NCI-H128 (cell line): ENCODE measurements around the gene STAT6.

Experiments used
- DNase-seq: peaks from one replicate; lab custom pipeline; 2025; ENCODE audit not compliant: unreplicated experiment; lab: John Stamatoyannopoulos, UW

The STAT6 gene

DNA sequence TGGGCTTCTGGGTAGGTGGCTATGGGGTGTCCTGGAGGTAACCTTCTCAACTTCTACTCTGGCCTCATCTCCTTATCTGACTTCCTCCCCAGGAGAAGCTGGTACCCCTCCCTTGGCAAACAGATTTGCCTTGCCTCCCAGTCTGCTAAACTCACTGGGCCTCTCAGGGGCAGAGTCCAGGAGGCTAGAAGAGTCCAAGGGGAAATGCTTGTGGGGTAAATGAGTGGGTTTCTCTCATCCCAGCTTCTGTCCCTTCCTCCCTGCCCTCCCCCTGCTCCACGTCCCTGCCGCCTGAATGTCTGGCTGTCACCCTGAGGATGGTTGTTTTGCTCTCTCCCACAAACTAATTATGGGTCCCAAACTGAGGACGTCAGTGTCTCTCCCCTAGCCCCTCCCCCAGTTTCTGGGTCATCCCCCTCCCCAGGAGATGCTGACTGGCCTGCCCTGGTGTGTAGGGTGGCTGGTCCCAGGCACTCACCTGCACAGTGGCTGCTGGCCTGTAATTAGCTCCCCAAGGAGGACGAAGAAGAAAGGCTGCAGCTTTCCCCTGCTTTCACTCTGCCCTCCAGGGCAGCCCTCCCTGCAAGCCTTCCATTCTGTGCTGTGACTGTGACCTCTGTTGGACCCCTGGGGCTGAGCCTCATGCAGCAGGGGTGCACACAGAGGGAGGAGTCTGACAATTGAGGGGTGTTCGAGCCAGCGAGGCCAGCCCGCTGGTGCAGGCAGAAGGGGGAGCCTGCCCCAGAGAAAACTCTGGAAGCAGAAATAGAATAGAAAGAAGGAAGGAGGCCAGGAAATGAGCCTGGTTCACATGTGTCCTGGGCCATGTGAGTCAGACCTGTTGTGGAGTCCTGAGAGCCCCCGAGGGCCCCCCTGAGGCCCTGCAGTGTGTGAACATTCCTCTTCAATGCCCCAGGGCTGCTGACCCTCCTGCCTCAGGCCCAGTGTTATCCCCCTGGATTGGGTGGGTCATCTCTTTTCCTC is 36.1 kb upstream of the STAT6 start, which contains the start of gene LRP1-AS:
Gene LRP1-AS, minus strand, starts transcription at position 659 of the 984 bp plus-strand sequence.
- no peak for DNase-seq

DNA sequence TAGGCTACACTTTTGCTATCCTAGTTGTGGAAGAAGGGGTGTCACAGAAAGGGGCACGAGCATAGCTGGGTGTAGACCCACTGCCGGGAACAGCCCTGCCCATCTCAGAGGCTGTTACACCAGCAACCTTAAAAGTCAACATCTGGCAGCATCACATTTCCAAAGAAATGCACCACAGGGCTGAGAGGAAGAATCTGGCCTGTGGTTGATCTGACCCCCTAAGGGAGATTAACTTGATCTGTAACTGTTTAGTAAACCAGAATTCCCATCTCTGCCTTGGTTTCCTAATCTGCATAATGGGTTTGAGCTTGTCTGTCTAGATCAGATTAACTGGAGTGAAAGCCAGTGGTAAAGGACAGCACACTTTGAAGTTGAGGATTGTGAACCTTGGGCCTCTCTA is 34.9 kb upstream of the STAT6 start:
- DNase-seq, result no peak

DNA sequence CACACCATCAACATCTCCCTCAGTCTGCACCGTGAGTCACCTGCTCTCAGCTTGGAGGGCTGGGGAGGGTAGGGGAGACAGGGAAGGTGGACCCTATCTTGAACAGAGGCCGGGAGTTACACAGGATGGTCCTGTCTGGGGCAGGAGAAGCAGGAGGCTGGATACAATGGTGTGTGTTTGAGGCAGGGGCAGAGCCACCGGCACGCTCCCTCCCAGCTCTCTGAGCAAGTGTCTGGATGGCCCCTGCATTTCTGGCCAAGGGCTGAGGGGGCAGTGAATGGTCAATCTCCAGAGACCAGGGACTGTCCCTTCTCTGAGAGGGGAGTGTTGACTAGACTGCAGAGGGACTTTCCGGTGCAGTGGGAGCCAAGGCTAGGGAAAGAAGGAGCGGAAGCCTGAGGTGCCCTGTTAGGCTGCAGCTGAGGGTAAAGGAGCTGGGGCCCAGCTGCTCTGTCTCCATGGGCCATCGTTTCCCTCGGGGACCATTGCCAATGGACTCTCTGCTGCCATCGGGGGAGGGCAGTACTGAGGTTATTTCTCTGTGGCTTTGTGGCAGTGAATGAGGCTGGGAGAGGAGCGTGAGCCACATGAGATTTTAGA is 34.4 kb upstream of the STAT6 start:
- no peak for DNase-seq

- DNase-seq, result no peak
Observed at GRCh38 chr12:57143454-57143853, 32.3 kb upstream of the STAT6 start.

DNA sequence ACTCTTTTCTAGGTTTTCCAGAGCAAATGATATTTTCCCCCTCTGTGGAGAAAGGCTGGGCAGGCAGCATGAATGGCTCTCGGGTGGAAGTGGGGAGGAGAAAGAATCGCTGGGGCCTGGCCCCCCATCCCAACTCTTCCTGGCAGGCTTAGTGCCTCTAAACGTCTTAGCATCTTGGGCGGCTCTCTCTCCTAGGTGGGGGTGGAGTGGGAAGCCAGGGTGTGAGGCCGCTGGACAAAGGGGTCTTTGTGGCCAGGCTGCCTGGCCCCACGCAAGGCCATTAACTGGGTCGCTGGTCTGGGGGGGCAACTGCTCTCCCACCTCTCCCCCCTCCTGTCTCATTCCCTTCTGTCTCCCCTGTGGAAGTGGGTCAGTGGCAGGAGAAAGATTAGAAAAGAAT is 31.6 kb upstream of the STAT6 start:
- DNase-seq, result no peak

- no peak for DNase-seq
Observed at GRCh38 chr12:57142121-57142520, 31.0 kb upstream of the STAT6 start.

DNA sequence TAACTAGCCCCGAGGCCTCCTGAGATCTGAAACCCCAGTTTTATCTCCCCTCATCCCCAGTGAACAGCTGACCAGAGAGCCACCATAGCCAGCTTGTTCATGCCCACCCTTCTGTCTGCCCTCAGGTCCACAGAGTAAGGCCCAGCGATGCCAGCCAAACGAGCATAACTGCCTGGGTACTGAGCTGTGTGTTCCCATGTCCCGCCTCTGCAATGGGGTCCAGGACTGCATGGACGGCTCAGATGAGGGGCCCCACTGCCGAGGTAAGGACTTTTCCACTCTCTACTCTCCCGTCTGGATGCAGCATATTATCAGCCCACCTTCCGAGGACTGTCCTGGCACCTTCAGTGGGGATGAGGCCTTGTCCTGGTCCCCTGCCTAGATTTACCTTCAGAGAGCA is 30.1 kb upstream of the STAT6 start:
- DNase-seq, result no peak

DNA sequence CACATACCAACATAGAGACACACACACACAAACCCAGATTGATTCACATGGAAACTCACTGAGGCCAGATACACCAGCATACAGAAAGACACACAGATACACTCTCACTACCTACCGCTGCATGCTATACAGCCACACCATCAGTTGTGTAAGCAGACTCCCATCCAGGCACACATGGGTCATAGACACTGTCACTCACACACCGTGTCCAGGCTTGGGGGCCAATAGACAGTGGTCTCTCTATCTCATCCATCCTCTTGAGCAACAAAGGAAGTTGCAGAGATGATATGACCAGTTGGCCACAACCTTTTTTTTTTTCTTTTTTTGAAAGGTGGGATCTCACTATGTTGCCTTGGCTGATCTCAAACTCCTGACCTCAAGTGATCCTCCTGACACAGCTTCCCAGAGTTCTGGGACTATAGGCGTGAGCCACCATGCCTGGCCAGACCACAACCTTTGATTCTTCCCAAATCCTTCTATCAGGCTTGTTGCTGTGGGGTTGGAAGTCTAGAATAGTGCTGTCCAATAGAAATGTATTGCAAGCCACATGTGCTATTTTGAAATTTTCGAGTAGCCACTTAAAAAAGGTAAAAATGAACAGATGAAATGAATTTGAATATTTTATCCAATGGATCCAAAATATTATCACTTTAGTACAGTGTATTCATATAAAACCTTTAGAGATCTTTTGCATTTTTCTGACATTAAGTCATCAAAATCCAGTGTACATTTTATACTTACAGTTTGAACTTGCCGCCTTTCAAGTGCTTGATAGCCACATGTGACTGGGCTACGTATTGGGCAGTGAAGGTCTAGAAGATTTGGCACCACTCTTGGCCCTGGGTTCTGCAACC is 28.9 kb upstream of the STAT6 start:
- no peak for DNase-seq

- no peak for DNase-seq
Observed at GRCh38 chr12:57138526-57139272, 27.5 kb upstream of the STAT6 start.

- DNase-seq, result no peak
Observed at GRCh38 chr12:57135527-57136326, 24.6 kb upstream of the STAT6 start.

GRCh38 chr12:57134949-57135348 is 23.8 kb upstream of the STAT6 start:
- DNase-seq, result no peak

DNA sequence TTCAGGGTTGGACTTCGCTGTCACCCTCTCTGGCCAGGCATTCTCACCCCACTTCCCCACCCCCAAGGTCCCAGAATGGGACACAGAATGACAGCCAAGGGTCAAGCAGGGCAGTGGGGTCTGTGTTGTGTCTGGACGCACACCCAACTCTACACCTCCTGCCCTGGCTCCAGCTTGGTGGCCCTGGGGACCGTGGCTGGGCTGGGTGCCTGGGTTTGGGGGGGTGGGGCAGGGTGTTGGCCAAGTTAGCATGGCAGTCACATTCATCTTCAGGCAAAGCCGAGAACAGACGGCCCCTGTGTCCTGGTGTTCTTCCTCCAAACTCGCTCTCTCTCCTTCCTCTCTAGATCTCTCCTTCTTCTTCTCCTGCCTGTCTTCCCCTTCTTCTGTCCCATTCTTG is 22.8 kb upstream of the STAT6 start:
- DNase-seq, result no peak

DNA sequence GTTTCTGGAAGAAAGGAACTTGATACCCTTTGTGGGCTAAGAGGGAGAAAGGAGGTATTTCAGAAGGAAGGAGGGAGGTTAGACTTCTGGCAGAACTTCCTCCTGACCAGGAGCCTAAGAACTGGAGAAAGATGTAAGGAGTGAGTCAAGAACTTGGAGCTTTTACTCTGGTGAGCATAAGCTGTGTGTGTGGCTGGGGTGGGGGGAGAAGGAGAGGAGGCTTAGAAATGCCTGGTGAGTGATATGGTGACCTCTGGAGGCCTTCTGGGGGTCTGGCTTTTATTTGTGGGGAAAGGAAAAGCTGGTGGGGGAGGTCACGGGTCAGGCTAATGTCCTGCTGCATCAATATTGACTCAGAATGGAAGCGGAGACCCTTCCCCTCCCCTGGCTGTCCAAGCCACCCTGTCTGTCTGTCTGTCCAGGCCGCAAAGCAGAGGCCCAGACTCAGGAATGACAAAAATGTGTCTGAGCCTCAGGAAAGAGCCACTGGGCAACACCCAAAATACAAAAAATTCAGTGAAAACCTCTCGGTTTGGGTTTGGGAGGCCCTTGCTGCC is 21.9 kb upstream of the STAT6 start:
- no peak for DNase-seq

- no peak for DNase-seq
Observed at GRCh38 chr12:57131896-57132744, 21.0 kb upstream of the STAT6 start.

DNA sequence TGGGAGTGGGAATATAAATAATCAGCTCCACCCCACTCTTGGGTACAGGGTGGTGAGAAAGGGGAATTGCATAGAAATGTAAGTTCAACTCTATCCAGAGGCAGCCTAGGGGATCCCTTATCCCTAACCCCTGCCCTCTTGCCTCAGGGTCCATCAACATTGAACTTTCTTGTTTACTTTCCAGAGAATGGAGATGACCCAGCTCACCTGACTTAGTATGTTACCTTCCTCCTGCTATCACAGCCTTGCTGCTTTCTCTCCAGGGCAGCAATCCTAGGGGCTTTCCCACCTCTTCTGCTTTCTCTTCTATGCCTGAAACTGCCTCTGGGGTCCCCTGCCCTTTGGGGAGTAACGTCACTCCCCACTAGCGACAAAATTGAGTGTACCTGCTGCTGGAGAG is 19.8 kb upstream of the STAT6 start:
- DNase-seq, result no peak

GRCh38 chr12:57129889-57130288 is 18.7 kb upstream of the STAT6 start:
- DNase-seq, result no peak

GRCh38 chr12:57129321-57129842 is 18.2 kb upstream of the STAT6 start:
- no peak for DNase-seq

DNA sequence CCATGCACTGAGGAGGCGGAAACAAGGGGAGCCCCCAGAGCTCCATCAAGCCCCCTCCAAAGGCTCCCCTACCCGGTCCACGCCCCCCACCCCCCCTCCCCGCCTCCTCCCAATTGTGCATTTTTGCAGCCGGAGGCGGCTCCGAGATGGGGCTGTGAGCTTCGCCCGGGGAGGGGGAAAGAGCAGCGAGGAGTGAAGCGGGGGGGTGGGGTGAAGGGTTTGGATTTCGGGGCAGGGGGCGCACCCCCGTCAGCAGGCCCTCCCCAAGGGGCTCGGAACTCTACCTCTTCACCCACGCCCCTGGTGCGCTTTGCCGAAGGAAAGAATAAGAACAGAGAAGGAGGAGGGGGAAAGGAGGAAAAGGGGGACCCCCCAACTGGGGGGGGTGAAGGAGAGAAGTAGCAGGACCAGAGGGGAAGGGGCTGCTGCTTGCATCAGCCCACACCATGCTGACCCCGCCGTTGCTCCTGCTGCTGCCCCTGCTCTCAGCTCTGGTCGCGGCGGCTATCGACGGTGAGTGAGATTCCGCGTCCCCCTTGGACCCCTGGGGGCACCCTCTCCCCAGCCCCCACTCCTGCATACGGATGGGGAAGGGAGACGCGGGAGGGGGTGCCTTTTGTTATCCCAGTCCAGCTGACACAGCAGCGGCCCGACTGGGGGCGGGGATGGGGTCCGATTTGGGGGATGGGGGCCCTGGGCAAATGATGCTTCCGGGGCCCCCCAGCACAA is 17.5 kb upstream of the STAT6 start:
- no peak for DNase-seq
